SK-N-SH (cell line): Measurements from ENCODE around the gene VWA3B.

ENCODE experiments used
- EP300 ChIP-seq, 2 experiments: IDR thresholded peaks; 2 replicates each; pipeline versions ENCODE4 v1.4.0 to v1.6.1; 2012; ENCODE audit warnings: borderline replicate concordance in 1 of 2, low read depth in 1 of 2, low read length in 1 of 2
- GABPA ChIP-seq: IDR thresholded peaks from 2 replicates; pipeline ENCODE4 v1.4.0; 2012; ENCODE audit warnings: low read depth, mild to moderate bottlenecking
- GATA2 ChIP-seq: sonication (generic); formaldehyde crosslinking; IDR thresholded peaks from 2 replicates; pipeline ENCODE4 v1.5.0; 2020; ENCODE audit warnings: mild to moderate bottlenecking, missing genetic modification reagents
- POLR2AphosphoS5 ChIP-seq: IDR thresholded peaks from 2 replicates; pipeline ENCODE4 v1.6.1; 2012; ENCODE audit warnings: low read depth, low read length
- RFX5 ChIP-seq: IDR thresholded peaks from 2 replicates; pipeline ENCODE4 v1.6.1; 2012; ENCODE audit warnings: mild to moderate bottlenecking, improper control_type of control experiment, low read length
- RXRA ChIP-seq: IDR thresholded peaks from 2 replicates; pipeline ENCODE4 v1.4.0; 2012; ENCODE audit warnings: low read depth, mild to moderate bottlenecking, borderline replicate concordance
- YY1 ChIP-seq: IDR thresholded peaks from 2 replicates; pipeline ENCODE4 v1.4.0; 2012; ENCODE audit warnings: low read depth, mild to moderate bottlenecking
- TF ChIP-seq, protein P1 (sequence below): fragments of 200-600 bp; sonication (generic); IDR thresholded peaks from 2 replicates; pipeline ENCODE4 v1.6.1; 2017; ENCODE audit warnings: antibody characterized with exemption, mild to moderate bottlenecking, moderate library complexity
- TF ChIP-seq, protein P2 (sequence below): fragments of 150-350 bp; IDR thresholded peaks from 2 replicates; pipeline ENCODE4 v1.6.1; 2017; ENCODE audit warnings: antibody characterized with exemption, low read length, low read depth, borderline replicate concordance
- TF ChIP-seq, protein P3 (sequence below): IDR thresholded peaks from 2 replicates; pipeline ENCODE4 v1.4.0; 2012; ENCODE audit warnings: low read depth, borderline replicate concordance

DNA sequence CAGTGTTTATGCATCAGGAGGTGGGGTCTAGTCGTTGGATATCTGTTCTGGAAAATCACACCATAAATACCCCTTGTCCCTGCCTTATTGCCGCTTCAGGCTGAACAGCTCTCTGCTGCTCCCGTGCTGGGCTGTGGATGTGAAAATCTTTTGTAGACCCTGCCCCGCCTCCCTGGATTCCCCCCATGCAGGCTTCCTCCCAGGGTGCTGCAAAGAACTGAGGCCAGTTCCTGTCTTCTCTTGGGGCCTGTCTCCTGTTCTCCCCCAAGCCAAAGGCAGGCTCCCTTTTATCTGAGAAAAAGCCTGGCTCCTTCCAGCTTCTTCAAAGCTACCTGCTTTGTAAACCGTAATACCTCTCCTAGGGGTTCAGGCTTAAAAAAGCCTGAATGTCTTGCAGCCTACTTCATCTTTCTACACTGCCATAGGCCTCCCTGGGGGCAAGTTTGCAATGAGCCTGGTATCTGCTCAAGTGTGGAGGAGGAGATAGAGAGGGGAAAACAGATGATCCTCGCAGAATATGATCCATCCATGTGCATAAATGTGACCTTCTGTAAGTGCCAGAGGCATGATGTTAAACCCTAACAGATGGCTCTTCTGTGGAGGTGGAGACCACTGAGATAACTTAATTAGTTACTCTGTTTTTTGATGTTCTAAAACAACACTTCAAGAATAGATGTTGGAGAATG lies 55.3 kb downstream of the VWA3B start:
- TF ChIP-seq GABPA (no peak), RFX5 (no peak), POLR2AphosphoS5 (no peak), EP300 (IDR thresholded peaks at IDR 0.05; ENCODE audit: borderline replicate concordance in 1 of 2, low read depth in 1 of 2, low read length in 1 of 2) (0 out of 4 replicates have a peak, but pooled peaks of 1 of the 2 experiments have one; percentile 20), RXRA (no peak), YY1 (no peak), GATA2 (CRISPR knock-in tag) (no peak; the same call in 1 of the 2 replicates)
- TF ChIP-seq, protein P1, sequence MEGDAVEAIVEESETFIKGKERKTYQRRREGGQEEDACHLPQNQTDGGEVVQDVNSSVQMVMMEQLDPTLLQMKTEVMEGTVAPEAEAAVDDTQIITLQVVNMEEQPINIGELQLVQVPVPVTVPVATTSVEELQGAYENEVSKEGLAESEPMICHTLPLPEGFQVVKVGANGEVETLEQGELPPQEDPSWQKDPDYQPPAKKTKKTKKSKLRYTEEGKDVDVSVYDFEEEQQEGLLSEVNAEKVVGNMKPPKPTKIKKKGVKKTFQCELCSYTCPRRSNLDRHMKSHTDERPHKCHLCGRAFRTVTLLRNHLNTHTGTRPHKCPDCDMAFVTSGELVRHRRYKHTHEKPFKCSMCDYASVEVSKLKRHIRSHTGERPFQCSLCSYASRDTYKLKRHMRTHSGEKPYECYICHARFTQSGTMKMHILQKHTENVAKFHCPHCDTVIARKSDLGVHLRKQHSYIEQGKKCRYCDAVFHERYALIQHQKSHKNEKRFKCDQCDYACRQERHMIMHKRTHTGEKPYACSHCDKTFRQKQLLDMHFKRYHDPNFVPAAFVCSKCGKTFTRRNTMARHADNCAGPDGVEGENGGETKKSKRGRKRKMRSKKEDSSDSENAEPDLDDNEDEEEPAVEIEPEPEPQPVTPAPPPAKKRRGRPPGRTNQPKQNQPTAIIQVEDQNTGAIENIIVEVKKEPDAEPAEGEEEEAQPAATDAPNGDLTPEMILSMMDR = no peak
- TF ChIP-seq, protein P2, sequence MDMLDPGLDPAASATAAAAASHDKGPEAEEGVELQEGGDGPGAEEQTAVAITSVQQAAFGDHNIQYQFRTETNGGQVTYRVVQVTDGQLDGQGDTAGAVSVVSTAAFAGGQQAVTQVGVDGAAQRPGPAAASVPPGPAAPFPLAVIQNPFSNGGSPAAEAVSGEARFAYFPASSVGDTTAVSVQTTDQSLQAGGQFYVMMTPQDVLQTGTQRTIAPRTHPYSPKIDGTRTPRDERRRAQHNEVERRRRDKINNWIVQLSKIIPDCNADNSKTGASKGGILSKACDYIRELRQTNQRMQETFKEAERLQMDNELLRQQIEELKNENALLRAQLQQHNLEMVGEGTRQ = no peak
- TF ChIP-seq, protein P3, sequence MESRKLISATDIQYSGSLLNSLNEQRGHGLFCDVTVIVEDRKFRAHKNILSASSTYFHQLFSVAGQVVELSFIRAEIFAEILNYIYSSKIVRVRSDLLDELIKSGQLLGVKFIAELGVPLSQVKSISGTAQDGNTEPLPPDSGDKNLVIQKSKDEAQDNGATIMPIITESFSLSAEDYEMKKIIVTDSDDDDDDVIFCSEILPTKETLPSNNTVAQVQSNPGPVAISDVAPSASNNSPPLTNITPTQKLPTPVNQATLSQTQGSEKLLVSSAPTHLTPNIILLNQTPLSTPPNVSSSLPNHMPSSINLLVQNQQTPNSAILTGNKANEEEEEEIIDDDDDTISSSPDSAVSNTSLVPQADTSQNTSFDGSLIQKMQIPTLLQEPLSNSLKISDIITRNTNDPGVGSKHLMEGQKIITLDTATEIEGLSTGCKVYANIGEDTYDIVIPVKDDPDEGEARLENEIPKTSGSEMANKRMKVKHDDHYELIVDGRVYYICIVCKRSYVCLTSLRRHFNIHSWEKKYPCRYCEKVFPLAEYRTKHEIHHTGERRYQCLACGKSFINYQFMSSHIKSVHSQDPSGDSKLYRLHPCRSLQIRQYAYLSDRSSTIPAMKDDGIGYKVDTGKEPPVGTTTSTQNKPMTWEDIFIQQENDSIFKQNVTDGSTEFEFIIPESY = no peak
